ENCODE data around the gene TSPAN31.
"Not testable (repeated sequence)": the region's sequence is repeated elsewhere in the genome, so short reads cannot be mapped to it uniquely, and the experiment has no call there.

TSPAN31 gene, protein sequence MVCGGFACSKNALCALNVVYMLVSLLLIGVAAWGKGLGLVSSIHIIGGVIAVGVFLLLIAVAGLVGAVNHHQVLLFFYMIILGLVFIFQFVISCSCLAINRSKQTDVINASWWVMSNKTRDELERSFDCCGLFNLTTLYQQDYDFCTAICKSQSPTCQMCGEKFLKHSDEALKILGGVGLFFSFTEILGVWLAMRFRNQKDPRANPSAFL

DNA sequence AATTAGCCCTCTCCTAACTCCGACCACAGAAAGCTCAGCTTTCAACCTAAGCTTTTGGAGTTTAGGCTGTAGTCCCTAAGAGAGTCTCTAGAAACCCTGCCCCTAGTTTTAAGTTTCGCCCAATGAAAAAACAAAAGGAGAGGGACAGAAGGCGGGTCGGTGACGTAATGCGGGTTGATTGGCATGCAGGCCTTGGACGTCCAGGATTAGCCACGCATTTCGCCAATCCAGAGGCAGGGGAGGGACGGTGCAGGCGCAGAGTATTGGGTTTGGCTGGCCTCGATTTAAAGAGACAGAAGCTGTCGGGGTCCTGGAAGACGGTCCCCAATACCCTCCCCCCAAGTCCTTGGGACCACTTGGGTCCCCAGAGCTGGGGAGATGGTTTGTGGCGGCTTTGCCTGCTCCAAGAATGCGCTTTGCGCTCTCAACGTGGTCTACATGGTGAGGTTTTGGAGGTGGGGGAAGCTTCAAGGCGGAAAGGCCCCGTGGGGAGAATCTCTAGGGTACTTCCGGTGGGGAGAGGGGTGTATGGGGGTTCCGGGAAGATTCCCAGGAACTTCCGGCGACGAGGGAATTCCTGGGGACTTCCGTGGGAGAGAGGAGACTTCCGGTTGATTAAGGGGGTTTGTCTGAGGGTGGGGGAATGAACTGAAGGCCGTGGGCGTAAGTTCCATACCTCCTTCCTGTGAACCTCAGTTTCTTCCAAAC lies at the start of gene TSPAN31:
Gene TSPAN31, plus strand, starts transcription at position 263 of the 708 bp plus-strand sequence. Its CDS starts 116 bp downstream, at position 379.
- peak; percentile 93 for DNase-seq (ENCODE audit: low read depth)

- no peak for DNase-seq (ENCODE audit: low read depth)
Observed at GRCh38 chr12:57695770-57696432, 48.9 kb upstream of the TSPAN31 start.

- DNase-seq (ENCODE audit: low read depth) = no peak
Observed at GRCh38 chr12:57697076-57697475, 47.8 kb upstream of the TSPAN31 start.

DNA sequence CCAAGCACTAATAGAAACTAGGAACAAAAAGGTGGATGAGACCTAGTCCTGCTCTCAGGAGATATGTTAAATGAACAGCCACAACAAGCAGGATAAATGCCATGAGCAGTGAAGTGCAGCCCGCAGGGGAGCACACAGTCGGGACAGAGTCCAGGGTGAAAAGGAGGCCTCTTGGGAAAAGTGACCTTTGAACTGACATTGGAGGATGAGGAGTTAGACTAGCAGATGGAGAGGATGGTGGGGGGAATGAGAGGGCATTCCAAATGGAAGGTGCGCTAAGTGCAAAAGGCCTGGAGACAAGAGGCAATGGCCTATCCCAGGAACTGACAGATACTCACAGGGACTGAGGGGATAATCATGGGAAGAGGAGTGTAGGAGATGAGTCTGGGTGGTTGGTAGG lies 46.4 kb upstream of the TSPAN31 start:
- no peak for DNase-seq (ENCODE audit: low read depth)

DNA sequence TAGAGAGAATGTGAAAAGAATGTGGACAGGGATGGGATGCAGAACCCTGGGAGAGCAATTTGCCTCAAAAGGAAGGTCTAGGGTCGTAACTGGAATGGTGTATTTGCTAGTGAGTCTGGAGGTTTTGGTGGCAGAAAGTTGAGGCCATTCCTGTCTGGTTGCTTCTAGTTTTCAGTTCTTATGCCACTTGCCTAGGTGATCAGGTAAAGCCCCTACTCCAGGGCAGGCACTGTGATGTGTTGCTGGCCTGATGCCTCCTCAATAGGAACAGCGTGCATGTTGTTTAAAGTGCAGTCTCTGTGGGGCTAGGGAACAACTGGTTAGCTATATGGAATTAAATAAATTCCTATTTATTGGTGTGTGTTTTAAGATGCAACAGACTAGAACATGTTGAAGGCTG lies 44.5 kb upstream of the TSPAN31 start:
- no peak for DNase-seq (ENCODE audit: low read depth)

DNA sequence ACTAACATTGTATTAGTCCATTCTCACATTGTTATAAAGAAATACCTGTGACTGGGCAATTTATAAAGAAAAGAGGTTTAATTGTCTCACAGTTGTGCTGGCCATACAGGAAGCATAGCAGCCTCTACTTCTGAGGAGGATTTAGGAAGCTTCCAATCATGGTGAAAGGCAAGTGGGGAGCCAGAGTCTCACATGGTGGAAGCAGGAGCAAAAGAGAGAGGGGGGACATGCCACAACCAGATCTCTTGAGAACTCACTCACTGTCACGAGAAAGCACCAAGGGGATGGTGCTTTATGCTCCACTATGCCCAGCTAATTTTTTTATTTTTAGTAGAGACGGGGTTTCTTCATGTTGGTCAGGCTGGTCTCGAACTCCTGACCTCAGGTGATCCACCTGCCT lies 37.6 kb upstream of the TSPAN31 start:
- no peak for DNase-seq (ENCODE audit: low read depth)

- no peak for DNase-seq (ENCODE audit: low read depth)
Observed at GRCh38 chr12:57708296-57708695, 36.5 kb upstream of the TSPAN31 start.

GRCh38 chr12:57712701-57713100 lies 32.1 kb upstream of the TSPAN31 start:
- no peak for DNase-seq (ENCODE audit: low read depth)

DNA sequence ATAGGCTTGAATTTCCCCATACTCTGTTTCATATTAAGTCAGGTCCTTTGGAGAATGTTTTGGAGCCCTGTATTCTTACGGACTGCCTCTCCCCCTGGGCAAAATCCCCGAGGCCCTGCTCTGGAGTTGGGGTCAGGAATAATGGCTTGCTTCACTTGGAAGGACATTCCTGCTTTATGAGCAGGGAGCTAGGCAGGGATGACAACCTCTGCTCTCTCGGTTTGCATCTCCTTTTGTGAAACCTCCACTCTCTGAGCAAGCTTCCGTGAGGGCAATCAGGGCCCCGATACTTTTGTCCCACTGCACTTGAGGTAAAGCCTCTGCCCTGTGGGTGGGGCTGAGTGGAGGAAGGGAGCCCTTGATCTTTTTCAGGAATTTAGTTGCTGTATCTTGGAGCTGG lies 31.6 kb upstream of the TSPAN31 start:
- no peak for DNase-seq (ENCODE audit: low read depth)

- DNase-seq (ENCODE audit: low read depth) = not testable (repeated sequence)
Observed at GRCh38 chr12:57715036-57715748, 29.6 kb upstream of the TSPAN31 start.

GRCh38 chr12:57715786-57716185 lies 29.1 kb upstream of the TSPAN31 start:
- no peak for DNase-seq (ENCODE audit: low read depth)

- no peak for DNase-seq (ENCODE audit: low read depth)
Observed at GRCh38 chr12:57716305-57716704, 28.5 kb upstream of the TSPAN31 start.

DNA sequence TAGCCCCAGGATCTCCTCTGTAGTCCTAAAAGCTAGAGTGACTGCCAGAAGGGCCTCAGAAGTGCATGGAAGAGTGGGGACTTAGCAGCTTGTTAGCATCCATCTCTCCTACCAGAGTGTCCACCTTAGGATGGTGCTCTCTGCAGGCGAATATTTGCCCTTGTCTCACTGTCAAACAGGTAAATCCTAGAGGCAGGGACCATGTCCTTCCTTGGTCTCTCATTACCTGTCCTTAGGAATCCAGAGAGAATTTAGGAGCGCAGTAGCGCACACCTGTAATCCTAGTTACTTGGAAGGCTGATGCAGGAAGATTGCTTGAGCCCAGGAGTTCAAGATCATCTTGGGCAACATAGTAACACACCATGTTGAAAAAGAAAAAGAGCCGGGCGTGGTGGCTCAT lies 27.7 kb upstream of the TSPAN31 start:
- DNase-seq (ENCODE audit: low read depth) = no peak

- DNase-seq (ENCODE audit: low read depth) = no peak
Observed at GRCh38 chr12:57717846-57718640, 26.8 kb upstream of the TSPAN31 start.

GRCh38 chr12:57718641-57719528 lies 26.0 kb upstream of the TSPAN31 start:
- DNase-seq (ENCODE audit: low read depth) = no peak

DNA sequence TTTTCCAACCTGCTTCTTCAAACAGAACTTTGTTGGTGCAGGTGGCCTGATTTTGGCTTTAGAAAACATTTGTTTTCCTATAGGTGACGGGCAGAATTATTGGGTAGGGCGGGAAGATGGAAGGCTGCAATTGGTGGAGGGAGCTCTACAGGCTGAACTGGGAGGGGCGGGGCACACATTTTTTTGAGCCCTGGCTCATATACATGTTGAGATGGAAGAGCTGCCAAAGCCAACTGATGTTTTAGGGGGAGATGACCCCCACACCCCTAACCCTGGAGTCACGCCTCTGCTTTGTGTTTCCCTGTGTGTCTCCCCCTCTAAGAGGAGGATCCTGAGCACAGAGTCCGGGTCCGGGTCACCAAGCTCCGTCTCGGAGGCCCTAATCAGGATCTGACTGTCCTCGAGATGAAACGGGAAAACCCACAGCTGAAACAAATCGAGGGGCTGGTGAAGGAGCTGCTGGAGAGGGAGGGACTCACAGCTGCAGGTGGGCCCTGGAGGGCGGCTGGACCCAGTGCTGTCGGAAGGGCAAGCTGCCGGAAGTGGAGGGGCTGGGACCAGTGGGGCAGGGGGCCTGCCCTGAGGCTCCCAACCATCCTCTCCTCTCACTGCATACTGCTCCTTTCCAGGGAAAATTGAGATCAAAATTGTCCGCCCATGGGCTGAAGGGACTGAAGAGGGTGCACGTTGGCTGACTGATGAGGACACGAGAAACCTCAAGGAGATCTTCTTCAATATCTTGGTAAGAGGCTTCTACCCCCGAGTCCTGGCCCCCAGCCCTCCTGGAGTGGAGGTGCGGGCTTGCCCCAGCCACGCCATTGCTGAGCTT lies 24.8 kb upstream of the TSPAN31 start:
- no peak for DNase-seq (ENCODE audit: low read depth)

- DNase-seq (ENCODE audit: low read depth) = no peak
Observed at GRCh38 chr12:57720606-57721595, 23.9 kb upstream of the TSPAN31 start.

DNA sequence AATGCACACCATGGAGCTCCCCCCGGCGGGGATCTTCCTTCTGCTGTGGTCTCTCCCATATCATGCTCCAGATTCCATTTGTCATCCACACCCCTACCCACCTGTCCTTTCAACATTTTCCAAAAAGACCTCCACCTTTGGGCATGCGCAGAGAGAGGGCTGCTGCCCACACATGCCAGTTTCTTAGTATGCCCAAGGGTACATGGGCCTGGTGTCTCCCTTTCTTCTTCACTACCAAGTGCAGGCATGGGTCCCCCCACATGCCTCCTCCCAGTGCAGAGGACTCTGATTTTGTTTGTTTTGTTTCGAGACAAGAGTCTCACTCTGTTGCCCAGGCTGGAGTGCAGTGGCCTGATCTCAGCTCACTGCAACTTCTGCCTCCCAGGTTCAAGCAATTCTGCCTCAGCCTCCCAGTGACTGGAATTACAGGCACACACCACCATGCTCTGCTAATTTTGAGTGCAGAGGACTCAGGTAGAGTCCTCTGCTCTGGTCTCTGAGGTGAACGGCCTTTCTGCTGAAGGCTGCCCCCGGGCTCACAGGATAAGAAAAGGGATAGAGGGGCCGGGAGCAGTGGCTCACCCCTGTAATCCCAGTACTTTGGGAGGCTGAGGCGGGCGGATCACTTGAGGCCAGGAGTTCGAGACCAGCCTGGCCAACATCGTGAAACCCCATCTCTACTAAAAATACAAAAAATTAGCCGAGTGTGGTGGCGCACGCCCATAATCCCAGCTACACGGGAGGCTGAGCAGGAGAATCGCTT lies 22.8 kb upstream of the TSPAN31 start:
- DNase-seq (ENCODE audit: low read depth) = not testable (repeated sequence)
